HepG2 (cell line): ENCODE measurements around the gene POC1B. TPM values are rescaled to one million over a fixed set of nuclear protein-coding genes. Genes with fewer than 3 reads are reported as not detected.

ENCODE experiments used
- BRF2 ChIP-seq: sonication (generic); formaldehyde crosslinking; IDR thresholded peaks from 2 replicates; pipeline ENCODE4 v1.8.1; 2022; ENCODE audit warnings: mild to moderate bottlenecking, missing genetic modification reagents
- CC2D1A ChIP-seq: sonication (generic); formaldehyde crosslinking; IDR thresholded peaks from 2 replicates; pipeline ENCODE4 v1.8.1; 2023; ENCODE audit warnings: mild to moderate bottlenecking, missing genetic modification reagents
- DNMT3B ChIP-seq: conservative IDR thresholded peaks from 2 replicates; pipeline ENCODE4 v1.6.1; 2016; ENCODE audit warnings: missing biosample characterization, control low read depth
- FOXK2 ChIP-seq: fragments of 450-650 bp; IDR thresholded peaks from 2 replicates; pipeline ENCODE4 v1.6.1; 2016
- FOXO1 ChIP-seq: sonication (generic); formaldehyde crosslinking; IDR thresholded peaks from 2 replicates; pipeline ENCODE4 v1.4.0; 2020; ENCODE audit warnings: missing genetic modification reagents
- GLI4 ChIP-seq: sonication (generic); formaldehyde crosslinking; IDR thresholded peaks from 2 replicates; pipeline ENCODE4 v1.5.1; 2020; ENCODE audit warnings: missing genetic modification reagents, mild to moderate bottlenecking, moderate library complexity, borderline replicate concordance
- HMGXB4 ChIP-seq, 2 experiments: sonication (generic) in 1 of 2; formaldehyde crosslinking in 1 of 2; IDR thresholded peaks; 2 replicates each; pipeline versions ENCODE4 v1.4.0 to v1.6.1; 2018 to 2020; ENCODE audit warnings: missing genetic modification reagents in 2 of 2, borderline replicate concordance in 1 of 2, low read depth in 1 of 2, mild to moderate bottlenecking in 1 of 2, missing biosample characterization in 1 of 2
- HNF4A ChIP-seq: sonication (generic); formaldehyde crosslinking; IDR thresholded peaks from 2 replicates; pipeline ENCODE4 v1.4.0; 2020; ENCODE audit warnings: missing genetic modification reagents
- IKZF4 ChIP-seq: sonication (generic); formaldehyde crosslinking; IDR thresholded peaks from 2 replicates; pipeline ENCODE4 v1.5.1; 2020; ENCODE audit warnings: borderline replicate concordance, mild to moderate bottlenecking, low read depth, missing genetic modification reagents; ENCODE audit errors: not compliant biosample characterization
- MTF1 ChIP-seq: sonication (generic); formaldehyde crosslinking; IDR thresholded peaks from 2 replicates; pipeline ENCODE4 v1.5.0; 2020; ENCODE audit warnings: missing genetic modification reagents
- ONECUT2 ChIP-seq: sonication (generic); formaldehyde crosslinking; IDR thresholded peaks from 2 replicates; pipeline ENCODE4 v1.4.0; 2020; ENCODE audit warnings: missing genetic modification reagents
- PATZ1 ChIP-seq: sonication (generic); formaldehyde crosslinking; IDR thresholded peaks from 2 replicates; pipeline ENCODE4 v1.4.0; 2020; ENCODE audit warnings: missing genetic modification reagents
- PAX8 ChIP-seq: sonication (generic); formaldehyde crosslinking; IDR thresholded peaks from 2 replicates; pipeline ENCODE4 v1.8.0; 2022; ENCODE audit warnings: mild to moderate bottlenecking, missing genetic modification reagents, borderline replicate concordance
- RFXAP ChIP-seq: sonication (generic); formaldehyde crosslinking; IDR thresholded peaks from 2 replicates; pipeline ENCODE4 v1.4.0; 2020; ENCODE audit warnings: missing genetic modification reagents, borderline replicate concordance
- TRIM22 ChIP-seq: fragments of 450-650 bp; IDR thresholded peaks from 2 replicates; pipeline ENCODE4 v1.6.1; 2017
- YY1 ChIP-seq: IDR thresholded peaks from 2 replicates; pipeline ENCODE4 v1.6.1; 2011; ENCODE audit warnings: low read length, low read depth, moderate library complexity, mild to moderate bottlenecking; ENCODE audit not compliant: insufficient read depth, insufficient replicate concordance
- ZFP90 ChIP-seq: sonication (generic); formaldehyde crosslinking; IDR thresholded peaks from 2 replicates; pipeline ENCODE4 v1.8.0; 2022; ENCODE audit warnings: missing genetic modification reagents, mild to moderate bottlenecking, inconsistent platforms, borderline replicate concordance
- ZNF18 ChIP-seq: sonication (generic); formaldehyde crosslinking; IDR thresholded peaks from 2 replicates; pipeline ENCODE4 v1.8.0; 2022; ENCODE audit warnings: mild to moderate bottlenecking, missing genetic modification reagents; ENCODE audit not compliant: insufficient replicate concordance
- ZNF615 ChIP-seq: sonication (generic); formaldehyde crosslinking; IDR thresholded peaks from 2 replicates; pipeline ENCODE4 v1.5.0; 2020; ENCODE audit warnings: mild to moderate bottlenecking, missing genetic modification reagents, borderline replicate concordance
- ZNF652 ChIP-seq: IDR thresholded peaks from 2 replicates; pipeline ENCODE4 v1.6.1; 2016; ENCODE audit warnings: low read depth, borderline replicate concordance
- polyA plus RNA-seq, 8 experiments: library from polyadenylated mRNA; depleted of rRNA in 3 of 8; stranded (reverse) in 7 of 8; unstranded in 1 of 8; fragments of >200 nt; fragmentation: Illumina TruSeq in 4 of 8; extraction: Trizol in 4 of 8; gene quantifications; 2 replicates each; pipeline versions ENCODE4 v1.2.1 to v1.2.3, GENCODE V29; 2011 to 2016; ENCODE audit warnings: low read depth in 4 of 8, missing spikeins in 1 of 8, mixed read lengths in 1 of 8; ENCODE audit not compliant: insufficient read depth in 1 of 8
- total RNA-seq, 5 experiments: library from RNA; depleted of rRNA; stranded (reverse); fragments of >200 nt; fragmentation: Illumina TruSeq; extraction: Trizol; gene quantifications; 2 replicates each; pipeline ENCODE4 v1.2.3, GENCODE V29; 2016; ENCODE audit warnings: low read depth in 1 of 5

Gene POC1B
- total and polyA plus RNA-seq, 2 of the 13 experiments (the other 11 are each of a cell fraction or from before 2014, with no cell fraction given), result 9.3 to 11.0 TPM

GRCh38 chr12:89525824-89526770 is at the start of gene POC1B (continued):
- TF ChIP-seq BRF2 (CRISPR knock-in tag) (0 out of 2 replicates have a peak, but pooled peaks have one; percentile 55), GLI4 (CRISPR knock-in tag) (no peak), ONECUT2 (CRISPR knock-in tag) (no peak), HMGXB4 (CRISPR knock-in tag; IDR thresholded peaks at IDR 0.05; ENCODE audit: borderline replicate concordance in 1 of 2, low read depth in 1 of 2) (peak; percentile 76 to 89), HNF4A (CRISPR knock-in tag) (no peak; the same call in 1 of the 2 replicates), ZFP90 (CRISPR knock-in tag) (0 out of 2 replicates have a peak, but pooled peaks have one; percentile 81), RFXAP (CRISPR knock-in tag) (peak; percentile 71; the same call in 1 of the 2 replicates), YY1 (peak; percentile 84), FOXK2 (no peak), ZNF652 (no peak), ZNF615 (CRISPR knock-in tag) (no peak), CC2D1A (CRISPR knock-in tag) (no peak), MTF1 (no peak), TRIM22 (no peak), PATZ1 (CRISPR knock-in tag) (peak; percentile 50; the same call in 1 of the 2 replicates), ZNF18 (no peak), FOXO1 (CRISPR knock-in tag) (no peak; the same call in 1 of the 2 replicates), PAX8 (CRISPR knock-in tag) (no peak), IKZF4 (CRISPR knock-in tag) (no peak), DNMT3B (CRISPR knock-in tag) (0 out of 2 replicates have a peak, but pooled peaks have one; percentile 5)
